Activated CD8-positive, alpha-beta memory T cell treated with anti-CD3 and anti-CD28 coated beads, Interleukin-2, amount 50 U/mL, for 4 hours (primary cell): ENCODE results near the gene TRIM6.
A peak's percentile ranks its signal among the peaks of the same experiment; 100 is the strongest.
"Not testable (repeated sequence)": the region's sequence is repeated elsewhere in the genome, so short reads cannot be mapped to it uniquely, and the experiment has no call there.

Source experiments
- DNase-seq: peaks from one replicate; pipeline ENCODE4 v3.0.0-alpha.2; 2020

The TRIM6 gene

GRCh38 chr11:5605849-5606248, 9.4 kb downstream of the TRIM6 start:
- no peak for DNase-seq

- DNase-seq, result no peak
These were observed 12.4 kb downstream of the TRIM6 start for GRCh38 chr11:5608808-5609207.

GRCh38 chr11:5610446-5610845, 14.0 kb downstream of the TRIM6 start:
- DNase-seq, result no peak

DNA sequence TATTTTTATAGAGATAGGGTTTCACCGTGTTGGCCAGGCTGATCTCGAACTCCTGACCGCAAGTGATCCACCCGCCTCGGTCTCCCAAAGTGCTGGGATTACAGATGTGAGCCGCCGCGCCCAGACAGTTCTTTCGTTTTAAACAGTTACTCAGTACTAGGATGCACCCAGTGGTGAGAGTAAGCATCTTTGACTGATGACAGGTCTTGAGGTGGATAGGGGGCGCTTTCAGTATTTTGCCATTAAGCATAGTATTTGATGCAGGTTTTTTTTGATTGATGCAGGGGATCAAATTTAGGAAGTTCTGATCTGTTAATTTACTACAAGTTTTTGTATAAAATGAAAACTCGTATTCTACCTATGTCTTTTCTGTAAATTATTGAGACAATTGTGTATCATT, 15.2 kb downstream of the TRIM6 start:
- no peak for DNase-seq

DNA sequence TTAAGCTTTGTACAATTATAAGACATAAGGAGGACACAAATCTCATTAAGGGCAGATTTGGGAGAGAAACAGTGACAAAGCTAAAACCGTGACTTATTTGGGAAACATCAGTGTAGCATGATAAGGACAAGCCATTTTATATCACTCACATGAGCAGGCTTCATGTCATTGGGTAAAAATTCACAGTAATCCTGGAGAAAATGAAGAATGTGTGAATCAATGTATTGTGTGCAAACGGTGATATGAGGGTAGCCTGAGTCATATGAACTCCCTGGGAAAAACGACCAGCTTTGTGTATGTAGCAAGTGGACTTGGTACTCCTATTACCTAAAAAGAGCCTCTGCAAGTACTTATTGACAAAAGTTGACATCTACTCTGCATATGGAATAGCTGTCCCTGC, 22.4 kb downstream of the TRIM6 start:
- no peak for DNase-seq

DNA sequence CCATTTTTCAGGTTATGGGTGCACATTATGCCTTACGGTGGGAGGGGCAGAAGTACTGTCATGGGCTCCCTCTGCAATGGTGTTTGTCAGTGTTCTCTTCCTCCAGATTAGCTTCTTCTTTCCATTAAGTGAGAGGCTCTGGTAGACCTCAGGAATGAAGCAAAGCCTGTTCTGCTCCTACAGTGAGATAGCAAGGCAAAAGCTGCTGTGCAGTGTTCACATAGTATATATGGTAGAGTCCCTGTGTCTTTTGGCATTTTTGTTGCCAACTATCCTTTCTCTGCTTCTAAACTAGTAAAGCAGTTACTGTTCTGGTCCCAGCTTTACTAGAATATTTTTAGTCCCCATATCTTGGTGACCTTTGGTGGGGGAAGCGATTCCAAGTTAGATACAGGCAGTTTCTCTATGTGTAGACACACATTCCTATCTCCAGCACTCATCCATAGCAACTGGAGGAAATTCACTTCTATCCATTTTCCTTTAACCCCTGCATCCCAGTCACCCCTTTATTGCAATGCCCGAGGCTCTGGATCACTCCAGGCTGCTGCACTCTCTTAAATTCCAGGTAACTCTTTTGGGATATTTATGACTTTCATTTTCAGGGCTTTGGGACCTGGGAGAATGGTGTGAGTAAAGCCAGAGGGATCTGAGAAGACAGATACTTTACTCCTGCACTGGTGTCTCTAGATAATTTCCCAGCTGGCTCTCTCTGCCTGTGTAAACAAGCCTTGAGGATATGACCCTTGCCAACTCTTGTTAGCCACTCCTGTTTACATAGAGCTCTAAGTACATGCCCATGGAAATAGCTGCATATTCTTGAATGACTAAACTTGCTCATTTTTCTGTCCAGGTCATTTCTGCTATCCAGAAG, 24.4 kb downstream of the TRIM6 start:
- DNase-seq, result no peak

GRCh38 chr11:5621580-5621979, 25.1 kb downstream of the TRIM6 start:
- DNase-seq, result no peak

DNA sequence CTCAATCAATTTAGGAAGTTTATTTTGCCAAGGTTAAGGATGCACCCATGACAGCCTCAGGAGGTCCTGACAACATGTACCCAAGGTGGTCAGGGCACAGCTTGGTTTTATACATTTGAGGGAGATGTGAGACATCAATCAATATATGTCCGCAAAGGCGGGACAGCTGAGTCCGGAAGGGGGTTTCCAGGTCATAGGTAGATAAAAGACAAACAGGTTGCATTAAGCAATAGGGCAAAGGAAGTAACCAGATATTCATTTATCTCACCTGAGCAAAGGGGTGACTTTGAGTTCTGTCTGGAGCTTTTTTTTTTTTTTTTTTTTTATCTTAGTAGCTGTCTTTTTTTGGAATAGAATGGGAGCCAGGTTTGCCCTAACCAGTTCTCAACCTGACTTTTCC, 26.4 kb downstream of the TRIM6 start:
- DNase-seq, result no peak

DNA sequence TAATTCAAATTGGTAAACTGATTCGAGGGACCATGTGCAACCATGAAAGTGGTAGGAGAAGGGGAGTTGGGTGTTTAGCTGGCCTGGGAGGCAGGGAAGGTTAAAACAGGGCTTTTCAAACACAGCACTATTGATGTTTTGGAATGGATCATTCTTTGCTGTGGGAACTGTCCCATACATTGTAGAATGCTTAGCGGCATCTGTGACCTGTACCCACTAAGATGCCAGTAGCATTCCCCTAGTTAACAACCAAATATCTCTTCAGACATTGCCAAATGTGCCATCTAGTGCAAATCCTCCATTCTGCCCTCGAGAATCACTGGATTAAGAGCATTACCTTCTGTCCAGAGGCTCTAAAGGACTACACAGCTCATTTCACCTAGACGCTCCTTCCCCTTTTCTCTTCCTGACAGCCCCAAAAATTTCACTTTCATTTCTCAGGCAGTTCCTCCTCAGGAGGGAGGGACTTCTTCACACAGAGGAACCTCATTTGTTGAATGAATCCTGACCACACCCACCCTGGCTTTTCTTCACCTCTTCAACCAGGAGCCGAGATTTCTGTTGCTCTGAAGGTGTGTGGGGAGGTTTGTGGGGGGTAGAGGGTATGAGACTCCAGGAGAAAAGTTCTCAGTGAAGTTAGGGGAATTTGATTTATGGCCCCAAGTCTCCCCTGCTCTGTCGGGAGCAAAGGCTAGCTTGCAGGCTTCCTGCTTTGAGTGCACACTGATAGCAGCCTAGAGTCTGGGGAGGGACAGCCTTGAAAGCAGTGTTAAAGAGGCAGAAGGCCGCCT, 28.2 kb downstream of the TRIM6 start, which contains the start of gene TRIM34:
Gene TRIM34 (plus strand): TSS at position 513 of the 791 bp plus-strand sequence. CDS start 7,331 bp downstream, outside the sequence.
- peak; percentile 41 for DNase-seq

DNA sequence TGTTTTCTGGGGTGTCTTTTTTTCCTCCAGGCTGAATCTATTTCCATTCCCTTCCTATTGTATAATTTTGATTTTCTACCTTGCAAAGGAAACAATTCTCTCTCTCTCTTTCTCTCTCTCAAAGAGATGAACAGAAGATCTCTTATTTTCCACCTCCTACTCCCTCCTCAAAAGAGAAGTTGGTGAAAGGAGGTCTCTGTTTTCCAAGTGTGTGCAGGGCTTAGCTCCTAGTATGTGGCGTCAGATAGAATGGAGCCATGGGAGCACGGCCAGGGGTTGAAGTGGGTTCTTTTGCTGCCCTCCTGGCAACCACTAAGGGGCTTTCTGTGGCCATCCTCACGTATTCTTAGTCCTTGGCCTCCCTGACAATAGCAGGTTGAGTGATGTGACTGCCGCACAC, 28.8 kb downstream of the TRIM6 start:
- DNase-seq, result no peak

DNA sequence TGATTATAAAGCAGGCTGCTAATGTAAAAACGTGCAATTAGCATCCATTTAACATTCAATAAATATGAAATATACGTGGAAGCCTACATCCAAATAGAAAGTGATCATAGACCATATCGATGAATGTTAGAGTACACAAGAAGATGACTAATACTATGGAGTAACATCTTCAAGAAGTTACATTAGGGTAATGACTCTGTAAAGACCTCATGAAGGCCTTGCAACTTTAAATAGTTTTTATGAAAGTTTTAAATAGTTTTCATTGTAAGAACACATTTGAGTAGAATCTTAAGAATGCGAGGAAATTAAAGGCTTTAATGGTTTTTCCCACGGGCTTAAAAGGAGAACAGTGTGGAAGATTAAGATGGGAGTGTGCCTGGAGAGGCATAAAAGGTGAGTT, 29.8 kb downstream of the TRIM6 start:
- DNase-seq, result no peak

DNA sequence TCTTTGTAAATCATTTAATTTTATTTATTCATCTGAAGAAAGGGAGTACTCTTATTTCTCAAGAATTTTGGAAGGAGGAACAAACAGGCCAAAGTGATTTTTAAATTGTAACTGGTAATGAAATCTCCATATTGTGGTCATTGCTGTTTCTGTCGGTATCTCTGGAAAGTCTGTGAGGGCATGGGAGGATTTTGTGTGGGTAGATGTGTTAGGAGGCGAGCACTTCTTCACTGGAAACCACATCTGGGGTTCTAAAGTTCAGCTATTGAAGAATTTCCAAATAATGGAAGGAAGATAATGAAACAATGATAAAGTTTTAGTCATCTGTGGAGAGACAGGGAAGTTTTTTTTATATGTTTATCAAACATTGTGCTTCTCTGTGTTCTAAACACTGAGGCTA, 35.0 kb downstream of the TRIM6 start:
- no peak for DNase-seq

GRCh38 chr11:5631969-5632635, 35.7 kb downstream of the TRIM6 start:
- DNase-seq, result no peak

DNA sequence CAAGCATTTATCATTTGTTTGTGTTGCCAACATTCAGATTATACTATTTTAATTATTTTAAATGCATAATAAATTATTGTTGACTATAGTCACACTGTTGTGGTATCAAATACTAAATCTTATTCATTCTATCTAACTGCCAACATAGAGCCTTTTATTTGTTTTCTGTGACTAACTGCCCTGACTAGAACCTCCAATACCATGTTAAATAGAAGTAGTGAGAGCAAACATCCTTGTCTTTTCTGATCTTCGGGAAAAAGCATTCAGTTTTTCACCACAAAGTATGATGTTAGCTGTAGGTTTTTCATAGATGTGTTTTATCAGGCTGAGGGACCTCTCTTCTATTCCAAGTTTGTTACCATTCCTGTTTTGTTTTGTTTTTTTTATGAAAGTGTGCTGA, 43.5 kb downstream of the TRIM6 start:
- DNase-seq, result no peak

DNA sequence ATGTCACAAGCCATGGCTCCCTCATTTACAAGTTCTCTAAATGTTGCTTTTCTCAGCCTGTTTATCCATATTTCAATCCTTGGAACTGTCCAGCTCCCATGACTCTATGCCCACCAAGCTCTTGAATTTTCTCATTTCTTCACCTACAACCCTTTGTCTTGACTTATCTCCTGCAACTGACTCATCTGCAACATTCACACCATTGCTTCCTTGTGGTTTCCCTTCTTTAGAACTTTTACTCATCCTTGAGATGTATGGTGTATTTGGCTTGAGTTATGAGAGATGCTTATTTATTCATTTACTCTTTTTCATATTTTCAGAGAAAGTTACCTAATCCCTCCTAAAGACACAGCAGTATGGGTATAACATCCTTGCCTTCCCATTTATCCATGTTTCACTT, 47.1 kb downstream of the TRIM6 start:
- DNase-seq, result no peak

- DNase-seq, result no peak
These were observed 49.7 kb downstream of the TRIM6 start for GRCh38 chr11:5646139-5646538.

DNA sequence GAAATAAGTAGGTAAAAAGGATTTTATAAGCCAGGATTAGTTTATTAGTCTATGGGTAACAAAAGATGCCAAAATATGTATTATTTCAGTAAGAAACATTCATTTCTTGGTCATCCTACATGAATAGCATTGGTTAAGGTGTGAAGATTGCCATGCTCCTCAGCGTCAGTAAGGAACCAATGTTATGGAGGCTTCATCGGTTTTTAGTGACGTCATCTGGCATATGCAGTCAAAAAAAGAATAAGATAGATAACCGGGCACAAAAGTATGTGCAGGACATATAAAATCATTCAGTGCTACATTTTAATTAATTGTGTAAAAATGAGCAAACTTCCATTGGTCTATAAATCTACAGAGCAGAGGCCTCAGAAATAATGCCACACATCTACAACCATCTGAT, 59.0 kb downstream of the TRIM6 start:
- no peak for DNase-seq

GRCh38 chr11:5656956-5657355, 60.5 kb downstream of the TRIM6 start:
- DNase-seq, result not testable (repeated sequence)

- DNase-seq, result no peak
These were observed 61.9 kb downstream of the TRIM6 start for GRCh38 chr11:5658318-5658717.
